Esophagus muscularis mucosa (tissue), 4 donors: ENCODE data around the gene ASPHD2.

Source experiments
- CTCF ChIP-seq, 3 experiments: fragments of 200-600 bp in 2 of 3; fragments of 450-650 bp in 1 of 3; sonication (generic) in 2 of 3; IDR thresholded peaks; one replicate each; pipeline ENCODE4 v1.5.1; 2017 to 2019; ENCODE audit warnings: antibody characterized with exemption in 3 of 3, mild to moderate bottlenecking in 2 of 3, moderate library complexity in 1 of 3
- EP300 ChIP-seq: sonication (generic); formaldehyde crosslinking; IDR thresholded peaks from one replicate; pipeline ENCODE4 v1.6.1; 2017; ENCODE audit warnings: antibody characterized with exemption
- POLR2A ChIP-seq: fragments of 450-650 bp; IDR thresholded peaks from one replicate; pipeline ENCODE4 v1.6.1; 2017; ENCODE audit warnings: antibody characterized with exemption, moderate library complexity, mild to moderate bottlenecking, low read depth
- POLR2AphosphoS5 ChIP-seq, 2 donors: sonication (generic); formaldehyde crosslinking; IDR thresholded peaks; one replicate each; pipeline ENCODE4 v1.6.1; 2017; ENCODE audit warnings: antibody characterized with exemption in 2 of 2

GRCh38 chr22:26492220-26492619 lies 63.2 kb downstream of the ASPHD2 start:
- no peak for TF ChIP-seq CTCF (IDR thresholded peaks at IDR 0.05)
- no peak for TF ChIP-seq POLR2AphosphoS5 (IDR thresholded peaks at IDR 0.05)
- TF ChIP-seq POLR2A: no peak
- TF ChIP-seq EP300: no peak
